ENCODE data around the gene GALNT9. TPM values are rescaled to one million over a fixed set of nuclear protein-coding genes. Genes with fewer than 3 reads are reported as not detected.

The GALNT9 gene
- polyA plus RNA-seq, 1 donor from 2014 or later = 13.5 TPM

DNA sequence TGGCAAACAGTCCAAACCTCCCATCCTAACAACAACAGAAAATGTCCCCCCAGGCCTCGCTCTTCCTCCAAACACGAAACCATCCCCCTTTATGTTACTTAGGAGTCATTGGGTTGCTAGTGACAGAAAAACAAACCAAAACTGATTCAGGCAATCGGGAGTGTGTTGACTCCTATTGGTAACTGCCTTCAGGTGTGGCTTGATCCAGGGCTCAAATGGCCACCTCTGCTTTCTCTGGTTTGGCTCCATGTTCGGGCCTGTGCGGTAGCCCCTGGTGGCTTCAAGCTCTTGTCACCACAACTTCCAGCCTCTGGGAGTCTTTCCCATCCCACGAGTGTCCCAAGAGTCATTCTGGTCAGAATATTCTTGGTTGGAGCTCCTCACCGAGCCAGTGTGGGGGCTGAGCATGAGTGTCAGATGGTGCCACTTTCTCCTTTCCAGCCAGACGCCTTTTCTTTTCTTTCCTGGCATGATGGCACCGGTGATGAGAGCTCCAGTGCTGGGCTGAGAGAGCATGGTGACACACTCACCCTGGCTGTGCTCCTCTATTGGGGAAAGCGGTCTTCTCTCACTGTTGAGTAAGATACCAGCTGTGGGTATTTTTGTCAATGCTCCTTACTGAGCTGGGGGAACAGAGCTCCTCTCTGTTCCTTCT lies 146.6 kb downstream of the GALNT9 start:
- no peak overlapping the region for H3K9ac ChIP-seq (ENCODE audit: low read length)
- H3K4me3 ChIP-seq (ENCODE audit: low read length) = no peak overlapping the region
- no peak overlapping the region for H3K27ac ChIP-seq (ENCODE audit: low read length)
- H3K27me3 ChIP-seq (ENCODE audit: insufficient read depth, low read depth, low read length) = no peaks in the 10 kb centered on the region
- H2AFZ ChIP-seq (ENCODE audit: low read depth, low read length) = no peak overlapping the region
- H3K9me3 ChIP-seq (ENCODE audit: low read length) = no peaks in the 10 kb centered on the region
- no peaks in the 10 kb centered on the region for H3K9me2 ChIP-seq (ENCODE audit: insufficient read depth, low read length)
- TF ChIP-seq SMC3 (conservative IDR thresholded peaks at IDR 0.05; ENCODE audit: poor library complexity) (no peak), TAF1 (IDR thresholded peaks at IDR 0.05; ENCODE audit: low read depth) (no peak), EZH2 (IDR thresholded peaks at IDR 0.05; ENCODE audit: borderline replicate concordance, insufficient read depth, low read length, poor library complexity, severe bottlenecking) (no peak), EP300 (conservative IDR thresholded peaks at IDR 0.05; ENCODE audit: poor library complexity, severe bottlenecking) (no peak), POLR2AphosphoS5 (IDR thresholded peaks at IDR 0.05) (no peak), RAD21 (conservative IDR thresholded peaks at IDR 0.05) (no peak)
- no peaks in the 10 kb centered on the region for H3F3A ChIP-seq (ENCODE audit: insufficient read depth, low read length, poor library complexity, severe bottlenecking)
- no peaks in the 10 kb centered on the region for H4K20me1 ChIP-seq (ENCODE audit: insufficient read depth)
- no peak overlapping the region for H3K4me2 ChIP-seq (ENCODE audit: low read length)
- no peaks in the 10 kb centered on the region for H3K79me2 ChIP-seq (replicated peaks; ENCODE audit: insufficient read depth, low read length)
- no peaks in the 10 kb centered on the region for H3K36me3 ChIP-seq (ENCODE audit: insufficient read depth, low read length)

GRCh38 chr12:132182206-132182710 lies 147.1 kb downstream of the GALNT9 start:
- Histone ChIP-seq H3K9me2 (ENCODE audit: insufficient read depth, low read length) (no peaks in the 10 kb centered on the region), H3K9me3 (ENCODE audit: low read length) (no peaks in the 10 kb centered on the region), H3K9ac (ENCODE audit: low read length) (no peak overlapping the region), H3K79me2 (replicated peaks; ENCODE audit: insufficient read depth, low read length) (no peaks in the 10 kb centered on the region), H3K4me3 (ENCODE audit: low read length) (no peak overlapping the region), H3F3A (ENCODE audit: insufficient read depth, low read length, poor library complexity, severe bottlenecking) (no peaks in the 10 kb centered on the region), H3K27me3 (ENCODE audit: insufficient read depth, low read depth, low read length) (no peaks in the 10 kb centered on the region), H2AFZ (ENCODE audit: low read depth, low read length) (no peak overlapping the region), H4K20me1 (ENCODE audit: insufficient read depth) (no peaks in the 10 kb centered on the region), H3K36me3 (ENCODE audit: insufficient read depth, low read length) (no peaks in the 10 kb centered on the region), H3K4me2 (ENCODE audit: low read length) (no peak overlapping the region), H3K27ac (ENCODE audit: low read length) (no peak overlapping the region)
- no peak for TF ChIP-seq MXI1 (conservative IDR thresholded peaks at IDR 0.05; ENCODE audit: poor library complexity, severe bottlenecking)
- TF ChIP-seq EZH2 (IDR thresholded peaks at IDR 0.05; ENCODE audit: borderline replicate concordance, insufficient read depth, low read length, poor library complexity, severe bottlenecking) = no peak

DNA sequence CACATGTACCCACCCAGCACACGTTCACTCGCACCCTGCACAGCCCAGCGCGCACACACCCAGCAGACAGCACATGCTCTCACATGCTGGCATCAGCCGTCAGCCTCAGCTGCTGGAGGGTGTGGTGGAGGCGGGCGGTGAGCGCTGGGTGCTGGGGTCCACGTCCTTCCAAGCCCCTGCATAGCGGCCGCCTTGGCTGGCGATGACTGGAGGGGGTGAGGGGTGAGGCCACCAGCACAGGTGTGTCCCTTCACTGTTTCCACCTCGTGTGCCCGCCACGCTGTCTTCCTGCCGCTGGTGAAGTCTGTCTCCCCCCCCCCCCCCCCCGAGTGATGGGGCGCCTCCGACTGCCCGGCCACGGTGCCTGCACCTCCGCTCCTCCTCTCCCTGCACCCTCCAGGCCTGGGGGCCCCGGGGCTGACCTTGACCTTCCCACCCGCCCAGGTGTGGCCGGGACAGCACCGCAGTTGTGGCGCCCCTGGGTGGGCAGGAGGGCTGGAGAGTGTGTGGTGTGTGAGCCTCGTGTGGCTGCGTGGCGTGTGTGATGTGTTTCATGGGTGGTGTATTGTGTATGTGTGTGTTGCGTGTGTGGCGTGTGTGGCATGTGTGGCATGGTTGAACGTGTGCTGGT lies 147.7 kb downstream of the GALNT9 start:
- Histone ChIP-seq H3K27me3 (ENCODE audit: insufficient read depth, low read depth, low read length) (no peaks in the 10 kb centered on the region), H4K20me1 (ENCODE audit: insufficient read depth) (no peaks in the 10 kb centered on the region), H3K4me3 (ENCODE audit: low read length) (no peak overlapping the region), H3K36me3 (ENCODE audit: insufficient read depth, low read length) (no peaks in the 10 kb centered on the region), H3K79me2 (replicated peaks; ENCODE audit: insufficient read depth, low read length) (no peaks in the 10 kb centered on the region), H3K9me2 (ENCODE audit: insufficient read depth, low read length) (no peaks in the 10 kb centered on the region), H3K27ac (ENCODE audit: low read length) (no peak overlapping the region), H3F3A (ENCODE audit: insufficient read depth, low read length, poor library complexity, severe bottlenecking) (no peaks in the 10 kb centered on the region), H3K9ac (ENCODE audit: low read length) (no peak overlapping the region), H3K9me3 (ENCODE audit: low read length) (no peaks in the 10 kb centered on the region), H3K4me2 (ENCODE audit: low read length) (no peak overlapping the region), H2AFZ (ENCODE audit: low read depth, low read length) (no peak overlapping the region)
- TF ChIP-seq, protein P1, sequence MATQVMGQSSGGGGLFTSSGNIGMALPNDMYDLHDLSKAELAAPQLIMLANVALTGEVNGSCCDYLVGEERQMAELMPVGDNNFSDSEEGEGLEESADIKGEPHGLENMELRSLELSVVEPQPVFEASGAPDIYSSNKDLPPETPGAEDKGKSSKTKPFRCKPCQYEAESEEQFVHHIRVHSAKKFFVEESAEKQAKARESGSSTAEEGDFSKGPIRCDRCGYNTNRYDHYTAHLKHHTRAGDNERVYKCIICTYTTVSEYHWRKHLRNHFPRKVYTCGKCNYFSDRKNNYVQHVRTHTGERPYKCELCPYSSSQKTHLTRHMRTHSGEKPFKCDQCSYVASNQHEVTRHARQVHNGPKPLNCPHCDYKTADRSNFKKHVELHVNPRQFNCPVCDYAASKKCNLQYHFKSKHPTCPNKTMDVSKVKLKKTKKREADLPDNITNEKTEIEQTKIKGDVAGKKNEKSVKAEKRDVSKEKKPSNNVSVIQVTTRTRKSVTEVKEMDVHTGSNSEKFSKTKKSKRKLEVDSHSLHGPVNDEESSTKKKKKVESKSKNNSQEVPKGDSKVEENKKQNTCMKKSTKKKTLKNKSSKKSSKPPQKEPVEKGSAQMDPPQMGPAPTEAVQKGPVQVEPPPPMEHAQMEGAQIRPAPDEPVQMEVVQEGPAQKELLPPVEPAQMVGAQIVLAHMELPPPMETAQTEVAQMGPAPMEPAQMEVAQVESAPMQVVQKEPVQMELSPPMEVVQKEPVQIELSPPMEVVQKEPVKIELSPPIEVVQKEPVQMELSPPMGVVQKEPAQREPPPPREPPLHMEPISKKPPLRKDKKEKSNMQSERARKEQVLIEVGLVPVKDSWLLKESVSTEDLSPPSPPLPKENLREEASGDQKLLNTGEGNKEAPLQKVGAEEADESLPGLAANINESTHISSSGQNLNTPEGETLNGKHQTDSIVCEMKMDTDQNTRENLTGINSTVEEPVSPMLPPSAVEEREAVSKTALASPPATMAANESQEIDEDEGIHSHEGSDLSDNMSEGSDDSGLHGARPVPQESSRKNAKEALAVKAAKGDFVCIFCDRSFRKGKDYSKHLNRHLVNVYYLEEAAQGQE (IDR thresholded peaks at IDR 0.05; ENCODE audit: borderline replicate concordance) = no peak
- TF ChIP-seq, protein P2, sequence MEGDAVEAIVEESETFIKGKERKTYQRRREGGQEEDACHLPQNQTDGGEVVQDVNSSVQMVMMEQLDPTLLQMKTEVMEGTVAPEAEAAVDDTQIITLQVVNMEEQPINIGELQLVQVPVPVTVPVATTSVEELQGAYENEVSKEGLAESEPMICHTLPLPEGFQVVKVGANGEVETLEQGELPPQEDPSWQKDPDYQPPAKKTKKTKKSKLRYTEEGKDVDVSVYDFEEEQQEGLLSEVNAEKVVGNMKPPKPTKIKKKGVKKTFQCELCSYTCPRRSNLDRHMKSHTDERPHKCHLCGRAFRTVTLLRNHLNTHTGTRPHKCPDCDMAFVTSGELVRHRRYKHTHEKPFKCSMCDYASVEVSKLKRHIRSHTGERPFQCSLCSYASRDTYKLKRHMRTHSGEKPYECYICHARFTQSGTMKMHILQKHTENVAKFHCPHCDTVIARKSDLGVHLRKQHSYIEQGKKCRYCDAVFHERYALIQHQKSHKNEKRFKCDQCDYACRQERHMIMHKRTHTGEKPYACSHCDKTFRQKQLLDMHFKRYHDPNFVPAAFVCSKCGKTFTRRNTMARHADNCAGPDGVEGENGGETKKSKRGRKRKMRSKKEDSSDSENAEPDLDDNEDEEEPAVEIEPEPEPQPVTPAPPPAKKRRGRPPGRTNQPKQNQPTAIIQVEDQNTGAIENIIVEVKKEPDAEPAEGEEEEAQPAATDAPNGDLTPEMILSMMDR (IDR thresholded peaks at IDR 0.05; ENCODE audit: poor library complexity, severe bottlenecking) = no peak
- TF ChIP-seq TAF1 (IDR thresholded peaks at IDR 0.05; ENCODE audit: low read depth) = no peak
- TF ChIP-seq EP300 (conservative IDR thresholded peaks at IDR 0.05; ENCODE audit: poor library complexity, severe bottlenecking) = no peak
- no peak for TF ChIP-seq SMC3 (conservative IDR thresholded peaks at IDR 0.05; ENCODE audit: poor library complexity)
- no peak for TF ChIP-seq MXI1 (conservative IDR thresholded peaks at IDR 0.05; ENCODE audit: poor library complexity, severe bottlenecking)
- no peak for TF ChIP-seq POLR2AphosphoS5 (IDR thresholded peaks at IDR 0.05)
- no peak for TF ChIP-seq EZH2 (IDR thresholded peaks at IDR 0.05; ENCODE audit: borderline replicate concordance, insufficient read depth, low read length, poor library complexity, severe bottlenecking)
- no peak for TF ChIP-seq RAD21 (conservative IDR thresholded peaks at IDR 0.05)
